Stromal cell of bone marrow (primary cell): ENCODE results near the gene GTPBP4.
"Not testable (repeated sequence)": the region's sequence is repeated elsewhere in the genome, so short reads cannot be mapped to it uniquely, and the experiment has no call there.

Experiments
- DNase-seq: peaks from one replicate; pipeline ENCODE4 v3.0.0-alpha.2; 2012; ENCODE audit warnings: low read depth

GTPBP4 gene

GRCh38 chr10:1025683-1026082, 37.4 kb downstream of the GTPBP4 start, which contains the start of gene IDI2:
IDI2 (minus strand) TSS chr10:1025859; CDS start chr10:1024723, 1,136 bp downstream.
- DNase-seq = no peak

GRCh38 chr10:1026578-1026977, 38.3 kb downstream of the GTPBP4 start:
- no peak for DNase-seq

- DNase-seq = no peak
Measured at GRCh38 chr10:1029838-1030237, 41.6 kb downstream of the GTPBP4 start.

- no peak for DNase-seq
Measured at GRCh38 chr10:1033601-1034000, 45.4 kb downstream of the GTPBP4 start.

DNA sequence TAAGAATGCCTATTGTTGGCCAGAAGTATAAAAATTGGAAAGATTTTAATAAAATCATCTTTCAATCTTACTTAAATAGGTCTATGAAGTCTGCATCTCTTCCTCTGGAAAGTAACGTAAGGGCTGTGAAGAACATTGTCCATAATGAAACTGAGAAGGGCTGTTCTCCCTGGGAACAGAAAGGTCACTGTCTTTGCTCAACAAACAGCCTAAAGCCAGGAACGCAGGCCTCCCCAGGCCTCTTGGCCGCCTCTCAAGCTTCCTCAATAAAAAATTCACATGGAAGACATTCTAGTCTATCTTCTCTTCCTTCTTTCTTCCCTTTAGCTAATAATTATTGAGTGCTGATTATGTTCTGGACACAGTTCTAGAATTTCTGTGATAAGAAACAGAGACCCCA, 46.5 kb downstream of the GTPBP4 start:
- DNase-seq = no peak

GRCh38 chr10:1035201-1035600, 47.0 kb downstream of the GTPBP4 start:
- no peak for DNase-seq

DNA sequence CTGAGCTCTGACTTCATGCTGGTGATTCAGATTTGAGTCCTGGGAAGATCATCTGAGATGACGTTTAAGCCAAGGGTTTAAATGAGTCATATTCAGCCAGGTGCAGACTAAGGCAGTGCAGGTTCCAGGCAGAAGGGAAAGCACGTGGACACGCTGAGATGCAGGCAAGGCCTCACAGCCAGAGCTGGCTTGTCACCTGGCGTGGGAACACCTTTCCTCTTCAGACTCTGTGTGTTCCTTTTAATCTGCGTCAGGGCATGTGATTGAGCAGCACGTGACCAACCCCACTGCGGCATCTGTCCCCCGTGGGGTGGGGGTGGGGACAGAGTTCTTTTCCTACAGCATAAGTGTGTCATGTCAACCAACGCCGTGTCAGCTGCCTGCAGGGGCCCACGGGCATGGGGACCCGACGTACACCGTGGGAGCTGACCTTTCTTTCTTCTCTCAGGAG, 48.1 kb downstream of the GTPBP4 start:
- DNase-seq = no peak

DNA sequence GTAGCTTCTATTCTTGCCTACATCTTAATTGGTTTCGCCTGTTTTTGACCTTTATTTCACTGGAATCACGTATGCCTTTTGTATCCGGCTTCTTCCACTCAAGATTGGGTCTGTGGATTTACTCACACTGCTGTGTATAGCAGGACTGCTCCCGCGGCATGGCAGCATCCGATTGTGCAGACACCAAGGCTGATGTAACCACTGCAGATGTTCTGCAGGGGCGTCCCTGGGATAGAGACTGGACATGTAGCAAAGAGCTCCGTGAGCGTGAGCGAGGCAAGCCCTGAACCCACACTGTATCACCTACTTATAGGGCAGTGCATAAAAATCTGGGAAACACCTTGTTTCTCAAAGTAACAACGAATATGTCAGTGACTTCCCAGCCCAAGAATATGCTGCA, 48.9 kb downstream of the GTPBP4 start:
- no peak for DNase-seq

GRCh38 chr10:1038769-1039168, 50.5 kb downstream of the GTPBP4 start:
- not testable (repeated sequence) for DNase-seq

- DNase-seq = no peak
Measured at GRCh38 chr10:1040133-1040532, 51.9 kb downstream of the GTPBP4 start.

DNA sequence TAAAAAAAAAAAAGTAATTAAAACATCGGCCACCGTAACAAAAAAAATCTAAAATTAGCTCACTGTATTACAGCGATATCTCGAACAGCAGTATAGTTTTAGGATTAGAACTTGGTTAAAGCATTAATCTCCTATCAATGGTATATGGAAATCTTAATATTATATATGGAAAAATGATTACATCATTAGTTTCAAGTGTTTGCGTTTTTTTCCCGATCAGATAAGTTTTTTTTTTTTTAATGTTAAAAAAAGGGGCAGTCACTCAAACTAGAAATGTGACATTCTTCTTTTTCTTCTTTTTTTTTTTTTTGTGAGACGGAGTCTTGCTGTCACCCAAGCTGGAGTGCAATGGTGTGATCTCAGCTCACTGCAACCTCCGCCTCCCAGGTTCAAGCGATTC, 53.3 kb downstream of the GTPBP4 start:
- DNase-seq = no peak

GRCh38 chr10:1043532-1043995, 55.3 kb downstream of the GTPBP4 start:
- no peak for DNase-seq

DNA sequence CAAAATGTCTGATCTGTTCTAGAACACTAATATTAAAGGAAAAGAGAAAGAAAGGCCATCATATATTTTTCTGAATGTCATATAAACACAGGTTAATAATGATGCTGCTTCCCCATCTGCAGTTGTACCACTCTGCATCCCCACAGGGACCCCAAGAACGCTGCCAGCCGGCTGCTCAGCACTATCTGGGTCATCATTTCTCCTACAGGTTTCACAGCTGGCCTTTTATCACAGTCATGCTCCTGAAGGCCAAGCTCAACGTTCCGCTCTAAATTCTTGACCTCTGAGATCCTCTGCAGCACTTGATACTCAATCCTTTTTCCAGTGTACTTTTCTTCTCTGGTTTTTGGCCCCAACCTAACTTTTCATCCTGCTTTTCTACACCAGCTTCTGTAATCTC, 55.9 kb downstream of the GTPBP4 start:
- DNase-seq = no peak

- no peak for DNase-seq
Measured at GRCh38 chr10:1044964-1045363, 56.7 kb downstream of the GTPBP4 start.

DNA sequence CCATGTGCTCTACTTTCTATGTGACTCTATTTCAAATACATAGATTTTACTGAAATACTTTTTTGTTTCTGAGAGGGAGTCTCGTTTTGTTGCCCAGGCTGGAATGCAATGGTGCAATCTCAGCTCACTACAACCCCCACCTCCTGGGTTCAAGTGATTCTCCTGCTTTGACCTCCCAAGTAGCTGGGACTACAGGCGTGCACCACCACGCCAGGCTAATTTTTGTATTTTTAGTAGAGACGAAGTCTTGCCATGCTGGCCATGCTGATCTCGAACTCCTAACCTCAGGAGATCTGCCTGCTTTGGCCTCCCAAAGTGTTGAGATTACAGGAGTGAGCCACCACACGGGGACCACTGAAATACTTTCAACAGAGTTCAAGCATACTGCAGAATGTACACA, 57.2 kb downstream of the GTPBP4 start:
- DNase-seq = no peak

DNA sequence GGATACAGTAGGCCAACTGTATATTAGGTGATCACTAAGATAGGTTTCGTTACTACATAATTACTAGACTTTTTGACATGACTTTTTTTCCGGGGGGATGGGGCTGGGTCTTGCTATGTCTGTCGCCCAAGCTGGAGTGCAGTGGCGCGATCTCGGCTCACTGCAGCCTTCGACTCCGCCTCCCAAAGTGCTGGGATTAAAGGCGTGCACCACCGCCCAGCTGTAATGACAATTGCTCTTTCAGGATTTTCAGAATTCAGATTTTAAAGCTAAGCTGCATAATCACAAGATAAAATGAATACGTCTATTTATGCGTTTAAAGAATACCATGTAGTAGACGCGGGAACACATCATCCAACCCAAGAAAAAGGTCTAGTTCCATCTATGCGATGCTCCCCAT, 59.7 kb downstream of the GTPBP4 start:
- no peak for DNase-seq

GRCh38 chr10:1048349-1048731, 60.1 kb downstream of the GTPBP4 start:
- no peak for DNase-seq

- peak; percentile 97 for DNase-seq
Measured at GRCh38 chr10:1048732-1049424, 60.6 kb downstream of the GTPBP4 start, which contains the start of gene IDI1. IDI1 (minus strand) TSS chr10:1049119; CDS start chr10:1049003, 116 bp downstream.

GRCh38 chr10:1049425-1049958, 61.3 kb downstream of the GTPBP4 start:
- no peak for DNase-seq

GRCh38 chr10:1050145-1050544, 61.9 kb downstream of the GTPBP4 start:
- DNase-seq = no peak

- DNase-seq = no peak
Measured at GRCh38 chr10:1050554-1050953, 62.3 kb downstream of the GTPBP4 start.

- no peak for DNase-seq
Measured at GRCh38 chr10:1054684-1055083, 66.5 kb downstream of the GTPBP4 start.

DNA sequence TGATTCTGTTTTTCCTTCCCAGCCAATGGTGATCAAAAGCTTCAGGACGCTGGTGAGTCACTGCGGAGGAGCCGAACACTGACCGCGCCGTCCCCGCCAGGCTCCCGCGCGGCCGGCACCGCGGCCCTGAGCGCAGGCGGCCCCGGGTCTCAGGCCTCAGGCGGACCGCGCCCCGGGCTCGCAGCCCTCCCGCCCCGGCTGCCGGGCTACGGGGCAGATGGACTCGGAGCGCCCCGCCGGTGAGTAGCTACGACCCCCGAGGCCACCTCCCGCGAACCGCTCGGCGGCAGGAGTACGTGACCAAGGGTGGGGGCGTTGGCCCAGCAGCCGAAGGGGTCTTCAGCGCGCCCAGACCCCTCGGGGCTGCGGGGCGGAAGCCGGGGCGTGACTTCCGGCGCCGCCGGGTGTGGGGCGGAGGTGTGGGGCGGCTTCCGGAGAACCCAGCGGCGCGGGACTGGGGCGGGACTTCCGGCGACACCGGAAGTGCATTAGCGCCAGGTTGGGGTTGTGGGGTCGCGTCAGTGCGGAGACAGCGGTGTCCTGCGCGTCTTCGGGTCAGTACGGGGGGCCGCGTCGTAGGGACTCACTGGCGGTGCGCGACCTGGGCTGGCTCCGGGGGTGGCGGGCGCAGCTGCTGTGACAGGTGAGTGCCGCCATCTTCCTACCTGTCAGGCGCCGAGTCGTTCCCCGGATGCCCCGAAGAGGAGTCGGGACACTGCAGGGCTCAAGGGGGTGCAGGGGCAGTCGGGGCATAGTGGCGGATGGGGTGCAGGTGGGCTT, 68.3 kb downstream of the GTPBP4 start, which contains the start of gene WDR37:
WDR37 (plus strand) TSS at position 60 of the 780 bp plus-strand sequence. CDS start 15,771 bp downstream, outside the sequence.
- peak; percentile 86 for DNase-seq
